Measurements from ENCODE around the gene RBMS3.

- TF ChIP-seq CTCF (IDR thresholded peaks at IDR 0.05) (no peak), EP300 (IDR thresholded peaks at IDR 0.05) (no peak), POLR2A (IDR thresholded peaks at IDR 0.05) (no peak), POLR2AphosphoS5 (IDR thresholded peaks at IDR 0.05) (no peak)
Measured at GRCh38 chr3:29502771-29503170, 221.9 kb downstream of the RBMS3 start.

All from upper lobe of left lung (tissue), 4 donors.